Activated CD8-positive, alpha-beta T cell treated with anti-CD3 and anti-CD28 coated beads for 36 hours (primary cell): ENCODE results near the gene UVRAG. TPM values are rescaled to one million over a fixed set of nuclear protein-coding genes. Genes with fewer than 3 reads are reported as not detected.
"Not testable (repeated sequence)": the region's sequence is repeated elsewhere in the genome, so short reads cannot be mapped to it uniquely, and the experiment has no call there.

ENCODE experiments used
- ATAC-seq: fragments of 200-7000 bp; cut with Tn5 transposase; one replicate; pipeline ENCODE4 v1.10.0; 2021; ENCODE audit warnings: mild to moderate bottlenecking, moderate library complexity
- CTCF ChIA-PET: fragments of 350-600 bp; sonication (Branson Sonifier 250); formaldehyde crosslinking; loops from one replicate; lab custom pipeline; 2021; ENCODE audit warnings: antibody characterized with exemption; lab: Charles Lee
- POLR2A ChIA-PET: fragments of 350-600 bp; sonication (Branson Sonifier 250); formaldehyde crosslinking; loops from one replicate; lab custom pipeline; 2021; ENCODE audit warnings: antibody characterized with exemption; lab: Charles Lee
- DNase-seq: peaks from one replicate; pipeline ENCODE4 v3.0.0-alpha.2; 2020
- H3K27ac Mint-ChIP-seq: one replicate; pipeline ENCODE4 v1.8.0; 2021; ENCODE audit warnings: mild to moderate bottlenecking, mixed read lengths
- H3K27me3 Mint-ChIP-seq: one replicate; pipeline ENCODE4 v1.8.0; 2021; ENCODE audit warnings: mixed read lengths
- H3K36me3 Mint-ChIP-seq: one replicate; pipeline ENCODE4 v1.8.0; 2021; ENCODE audit warnings: low read depth, mixed read lengths
- H3K4me1 Mint-ChIP-seq: one replicate; pipeline ENCODE4 v1.8.0; 2021; ENCODE audit warnings: low read depth, mixed read lengths
- H3K4me3 Mint-ChIP-seq: one replicate; pipeline ENCODE4 v1.8.0; 2021; ENCODE audit warnings: mild to moderate bottlenecking, moderate library complexity, mixed read lengths
- H3K9me3 Mint-ChIP-seq: one replicate; pipeline ENCODE4 v1.8.0; 2021; ENCODE audit warnings: mixed read lengths
- intact Hi-C: fragments of 100-400 bp; cut with micrococcal nuclease; formaldehyde crosslinking; loops from one replicate; pipeline ENCODE4 v1.10.0; 2022
- total RNA-seq, 2 experiments: library from RNA; stranded (reverse); gene quantifications; one replicate each; pipeline ENCODE4 v1.2.3, GENCODE V29; 2021
- TF ChIP-seq, protein P1 (sequence below): fragments of 200-600 bp; IDR thresholded peaks from one replicate; pipeline ENCODE4 v1.8.0; 2022; ENCODE audit warnings: antibody characterized with exemption, mild to moderate bottlenecking

Gene UVRAG
- total RNA-seq, 2 experiments from 2014 or later, result 14.4 to 15.7 TPM

- CTCF ChIA-PET, result interaction anchor here (0.8 kb wide), 1 partner anchor 198 kb away, joined by 3 read pairs; the partner anchor contains the start of gene DGAT2
- TF ChIP-seq, protein P1, sequence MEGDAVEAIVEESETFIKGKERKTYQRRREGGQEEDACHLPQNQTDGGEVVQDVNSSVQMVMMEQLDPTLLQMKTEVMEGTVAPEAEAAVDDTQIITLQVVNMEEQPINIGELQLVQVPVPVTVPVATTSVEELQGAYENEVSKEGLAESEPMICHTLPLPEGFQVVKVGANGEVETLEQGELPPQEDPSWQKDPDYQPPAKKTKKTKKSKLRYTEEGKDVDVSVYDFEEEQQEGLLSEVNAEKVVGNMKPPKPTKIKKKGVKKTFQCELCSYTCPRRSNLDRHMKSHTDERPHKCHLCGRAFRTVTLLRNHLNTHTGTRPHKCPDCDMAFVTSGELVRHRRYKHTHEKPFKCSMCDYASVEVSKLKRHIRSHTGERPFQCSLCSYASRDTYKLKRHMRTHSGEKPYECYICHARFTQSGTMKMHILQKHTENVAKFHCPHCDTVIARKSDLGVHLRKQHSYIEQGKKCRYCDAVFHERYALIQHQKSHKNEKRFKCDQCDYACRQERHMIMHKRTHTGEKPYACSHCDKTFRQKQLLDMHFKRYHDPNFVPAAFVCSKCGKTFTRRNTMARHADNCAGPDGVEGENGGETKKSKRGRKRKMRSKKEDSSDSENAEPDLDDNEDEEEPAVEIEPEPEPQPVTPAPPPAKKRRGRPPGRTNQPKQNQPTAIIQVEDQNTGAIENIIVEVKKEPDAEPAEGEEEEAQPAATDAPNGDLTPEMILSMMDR, result no peak
Measured at GRCh38 chr11:75966537-75967287, 151.7 kb downstream of the UVRAG start.

GRCh38 chr11:75968021-75968625, 153.1 kb downstream of the UVRAG start:
- peaks cover 8% of the 10 kb centered on the region for H3K4me1 Mint-ChIP-seq
- POLR2A ChIA-PET, result no interaction called here
- intact Hi-C loops, result no loop called here
- peaks cover 17% of the 10 kb centered on the region for H3K36me3 Mint-ChIP-seq
- no peaks in the 10 kb centered on the region for H3K27me3 Mint-ChIP-seq
- DNase-seq (no peak), ATAC-seq (no peak)
- H3K4me3 Mint-ChIP-seq, result no peak overlapping the region
- H3K27ac Mint-ChIP-seq, result no peak overlapping the region
- CTCF ChIA-PET, result interaction anchor here (0.8 kb wide), 1 partner anchor 200 kb away, joined by 3 read pairs; the partner anchor contains the start of gene DGAT2
- TF ChIP-seq, protein P1, result no peak
- peaks cover 6% of the 10 kb centered on the region for H3K9me3 Mint-ChIP-seq

More at GRCh38 chr11:75966537-75967287, 151.7 kb downstream of the UVRAG start:
- intact Hi-C loops, result no loop called here
- no peaks in the 10 kb centered on the region for H3K27me3 Mint-ChIP-seq
- no peak overlapping the region for H3K27ac Mint-ChIP-seq
- no peak for DNase-seq
- no peak for ATAC-seq
- H3K4me1 Mint-ChIP-seq, result peaks cover 8% of the 10 kb centered on the region
- POLR2A ChIA-PET, result no interaction called here
- no peak overlapping the region for H3K4me3 Mint-ChIP-seq
- H3K9me3 Mint-ChIP-seq, result no peaks in the 10 kb centered on the region
- peaks cover 12% of the 10 kb centered on the region for H3K36me3 Mint-ChIP-seq

- Mint-ChIP-seq H3K36me3 (peaks cover 25% of the 10 kb centered on the region), H3K4me3 (no peak overlapping the region), H3K27me3 (no peaks in the 10 kb centered on the region), H3K4me1 (peaks cover 8% of the 10 kb centered on the region), H3K27ac (no peak overlapping the region), H3K9me3 (peaks cover 11% of the 10 kb centered on the region)
- ChIA-PET POLR2A (no interaction called here), CTCF (no interaction called here)
- intact Hi-C loops, result no loop called here
- DNase-seq, result no peak
- TF ChIP-seq, protein P1, result no peak
- ATAC-seq, result no peak
Measured at GRCh38 chr11:75969626-75970308, 154.8 kb downstream of the UVRAG start.

GRCh38 chr11:75973710-75974109, 158.7 kb downstream of the UVRAG start:
- H3K4me3 Mint-ChIP-seq, ATAC-seq, POLR2A ChIA-PET, intact Hi-C loops, H3K27ac Mint-ChIP-seq, CTCF ChIA-PET, DNase-seq, H3K27me3 Mint-ChIP-seq: not testable (repeated sequence)
- peaks cover 23% of the 10 kb centered on the region for H3K36me3 Mint-ChIP-seq
- peaks cover 13% of the 10 kb centered on the region for H3K4me1 Mint-ChIP-seq
- H3K9me3 Mint-ChIP-seq, result peaks cover 11% of the 10 kb centered on the region

DNA sequence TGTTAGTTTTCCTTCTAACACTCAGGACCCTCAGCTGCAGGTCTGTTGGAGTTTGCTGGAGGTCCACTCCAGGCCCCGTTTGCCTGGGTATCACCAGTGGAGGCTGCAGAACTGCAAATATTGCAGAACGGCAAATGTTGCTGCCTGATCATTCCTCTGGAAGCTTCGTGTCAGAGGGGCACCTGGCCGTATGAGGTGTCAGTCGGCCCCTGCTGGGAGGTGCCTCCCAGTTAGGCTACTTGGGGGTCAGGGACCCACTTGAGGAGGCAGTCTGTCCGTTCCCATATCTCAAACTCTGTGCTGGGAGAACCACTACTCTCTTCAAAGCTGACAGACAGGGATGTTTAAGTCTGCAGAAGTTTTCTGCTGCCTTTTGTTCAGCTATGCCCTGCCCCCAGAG, 164.1 kb downstream of the UVRAG start:
- Mint-ChIP-seq H3K4me1 (peaks cover 19% of the 10 kb centered on the region), H3K36me3 (peaks cover 12% of the 10 kb centered on the region)
- ChIA-PET CTCF (interaction anchor here (0.9 kb wide), 1 partner anchor 173 kb away, joined by 3 read pairs; no protein-coding TSS in a partner anchor), POLR2A (interaction anchor here (1.1 kb wide), 1 partner anchor 18 kb away, joined by 3 read pairs; no protein-coding TSS in a partner anchor)
- H3K9me3 Mint-ChIP-seq, ATAC-seq, H3K4me3 Mint-ChIP-seq, intact Hi-C loops, DNase-seq, H3K27me3 Mint-ChIP-seq, H3K27ac Mint-ChIP-seq: not testable (repeated sequence)

- ATAC-seq, H3K27me3 Mint-ChIP-seq, DNase-seq, intact Hi-C loops, H3K27ac Mint-ChIP-seq, H3K4me3 Mint-ChIP-seq, H3K9me3 Mint-ChIP-seq: not testable (repeated sequence)
- ChIA-PET POLR2A (interaction anchor here (1.1 kb wide), 1 partner anchor 19 kb away, joined by 3 read pairs; no protein-coding TSS in a partner anchor), CTCF (interaction anchor here (0.9 kb wide), 1 partner anchor 172 kb away, joined by 3 read pairs; no protein-coding TSS in a partner anchor)
- H3K4me1 Mint-ChIP-seq, result peaks cover 19% of the 10 kb centered on the region
- peaks cover 16% of the 10 kb centered on the region for H3K36me3 Mint-ChIP-seq
Measured at GRCh38 chr11:75979479-75980027, 164.5 kb downstream of the UVRAG start.
